DND-41 (cell line): ENCODE measurements around the gene CCDC13.

ENCODE experiments used
- ATAC-seq: fragments of 200-7000 bp; cut with Tn5 transposase; 3 replicates; pipeline ENCODE4 v1.9.1; 2021; ENCODE audit warnings: low read depth; ENCODE audit not compliant: insufficient read depth
- DNase-seq: peaks from one replicate; pipeline ENCODE4 v3.0.0-alpha.2; 2020
- H2AFZ ChIP-seq: 2 replicates; pipeline ENCODE4 v1.6.0; 2012; ENCODE audit warnings: low read depth, low read length
- H3K27ac ChIP-seq: 2 replicates; pipeline ENCODE4 v1.5.1; 2012; ENCODE audit warnings: low read length, inconsistent platforms
- H3K27me3 ChIP-seq: fragments of 200-600 bp; sonication (generic); 2 replicates; pipeline ENCODE4 v1.6.0; 2012; ENCODE audit warnings: low read length, mild to moderate bottlenecking, inconsistent platforms; ENCODE audit not compliant: insufficient read depth, poor library complexity
- H3K36me3 ChIP-seq: 2 replicates; pipeline ENCODE4 v1.5.1; 2012; ENCODE audit warnings: low read length, inconsistent platforms; ENCODE audit not compliant: insufficient read depth
- H3K4me1 ChIP-seq: 2 replicates; pipeline ENCODE4 v1.5.1; 2012; ENCODE audit warnings: mild to moderate bottlenecking, low read length; ENCODE audit not compliant: insufficient read depth
- H3K4me2 ChIP-seq: 2 replicates; pipeline ENCODE4 v1.6.0; 2012; ENCODE audit warnings: mild to moderate bottlenecking, moderate library complexity, low read length, inconsistent platforms; ENCODE audit not compliant: insufficient read depth
- H3K4me3 ChIP-seq, 2 experiments: fragments of 200-600 bp in 1 of 2; shearing (Covaris generic) in 1 of 2; 2 replicates each; pipeline ENCODE4 v1.5.1; 2012 to 2016; ENCODE audit warnings: inconsistent platforms in 2 of 2, low read length in 2 of 2, mild to moderate bottlenecking in 2 of 2, low read depth in 1 of 2, moderate library complexity in 1 of 2
- H3K79me2 ChIP-seq: 2 replicates; pipeline ENCODE4 v1.6.0; 2012; ENCODE audit warnings: low read length, inconsistent platforms; ENCODE audit not compliant: insufficient read depth
- H3K9ac ChIP-seq: 2 replicates; pipeline ENCODE4 v1.6.0; 2012; ENCODE audit warnings: low read depth, mild to moderate bottlenecking, inconsistent platforms, low read length, moderate library complexity
- H3K9me3 ChIP-seq: 2 replicates; pipeline ENCODE4 v1.5.1; 2012; ENCODE audit warnings: low read length, moderate library complexity, mild to moderate bottlenecking, inconsistent platforms; ENCODE audit not compliant: insufficient read depth, severe bottlenecking
- H4K20me1 ChIP-seq: 2 replicates; pipeline ENCODE4 v1.6.0; 2012; ENCODE audit warnings: low read length; ENCODE audit not compliant: insufficient read depth
- EZH2 ChIP-seq: IDR thresholded peaks from 3 replicates; pipeline ENCODE4 v1.6.1; 2012; ENCODE audit warnings: borderline replicate concordance, low read depth, mild to moderate bottlenecking, moderate library complexity, low read length, inconsistent platforms; ENCODE audit not compliant: severe bottlenecking
- TF ChIP-seq, protein P1 (sequence below): IDR thresholded peaks from 2 replicates; pipeline ENCODE4 v1.5.1; 2012; ENCODE audit warnings: borderline replicate concordance, low read length, moderate library complexity, mild to moderate bottlenecking; ENCODE audit not compliant: poor library complexity, severe bottlenecking; ENCODE audit errors: extremely low read depth

CCDC13 gene

GRCh38 chr3:42819351-42819965 lies 46.4 kb upstream of the CCDC13 start:
- no peak overlapping the region for H3K27ac ChIP-seq
- no peak overlapping the region for H3K9ac ChIP-seq
- no peaks in the 10 kb centered on the region for H4K20me1 ChIP-seq
- H2AFZ ChIP-seq = no peak overlapping the region
- no peak overlapping the region for H3K4me3 ChIP-seq
- no peaks in the 10 kb centered on the region for H3K36me3 ChIP-seq
- H3K4me2 ChIP-seq = no peak overlapping the region
- no peaks in the 10 kb centered on the region for H3K4me1 ChIP-seq
- H3K79me2 ChIP-seq = no peaks in the 10 kb centered on the region
- ATAC-seq (no peak), DNase-seq (no peak)
- H3K9me3 ChIP-seq = no peaks in the 10 kb centered on the region
- no peak for TF ChIP-seq EZH2
- TF ChIP-seq, protein P1, sequence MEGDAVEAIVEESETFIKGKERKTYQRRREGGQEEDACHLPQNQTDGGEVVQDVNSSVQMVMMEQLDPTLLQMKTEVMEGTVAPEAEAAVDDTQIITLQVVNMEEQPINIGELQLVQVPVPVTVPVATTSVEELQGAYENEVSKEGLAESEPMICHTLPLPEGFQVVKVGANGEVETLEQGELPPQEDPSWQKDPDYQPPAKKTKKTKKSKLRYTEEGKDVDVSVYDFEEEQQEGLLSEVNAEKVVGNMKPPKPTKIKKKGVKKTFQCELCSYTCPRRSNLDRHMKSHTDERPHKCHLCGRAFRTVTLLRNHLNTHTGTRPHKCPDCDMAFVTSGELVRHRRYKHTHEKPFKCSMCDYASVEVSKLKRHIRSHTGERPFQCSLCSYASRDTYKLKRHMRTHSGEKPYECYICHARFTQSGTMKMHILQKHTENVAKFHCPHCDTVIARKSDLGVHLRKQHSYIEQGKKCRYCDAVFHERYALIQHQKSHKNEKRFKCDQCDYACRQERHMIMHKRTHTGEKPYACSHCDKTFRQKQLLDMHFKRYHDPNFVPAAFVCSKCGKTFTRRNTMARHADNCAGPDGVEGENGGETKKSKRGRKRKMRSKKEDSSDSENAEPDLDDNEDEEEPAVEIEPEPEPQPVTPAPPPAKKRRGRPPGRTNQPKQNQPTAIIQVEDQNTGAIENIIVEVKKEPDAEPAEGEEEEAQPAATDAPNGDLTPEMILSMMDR = no peak
- H3K27me3 ChIP-seq = peaks cover 8% of the 10 kb centered on the region

GRCh38 chr3:42815826-42816225 lies 42.8 kb upstream of the CCDC13 start:
- TF ChIP-seq, protein P1 = no peak
- no peak for TF ChIP-seq EZH2
- Histone ChIP-seq H4K20me1 (no peaks in the 10 kb centered on the region), H3K27ac (no peak overlapping the region), H3K9ac (no peak overlapping the region), H3K79me2 (no peaks in the 10 kb centered on the region), H3K4me2 (no peak overlapping the region), H2AFZ (no peak overlapping the region), H3K36me3 (no peaks in the 10 kb centered on the region), H3K4me3 (no peak overlapping the region), H3K4me1 (no peaks in the 10 kb centered on the region), H3K9me3 (no peaks in the 10 kb centered on the region), H3K27me3 (peaks cover 8% of the 10 kb centered on the region)
- no peak for ATAC-seq
- no peak for DNase-seq

DNA sequence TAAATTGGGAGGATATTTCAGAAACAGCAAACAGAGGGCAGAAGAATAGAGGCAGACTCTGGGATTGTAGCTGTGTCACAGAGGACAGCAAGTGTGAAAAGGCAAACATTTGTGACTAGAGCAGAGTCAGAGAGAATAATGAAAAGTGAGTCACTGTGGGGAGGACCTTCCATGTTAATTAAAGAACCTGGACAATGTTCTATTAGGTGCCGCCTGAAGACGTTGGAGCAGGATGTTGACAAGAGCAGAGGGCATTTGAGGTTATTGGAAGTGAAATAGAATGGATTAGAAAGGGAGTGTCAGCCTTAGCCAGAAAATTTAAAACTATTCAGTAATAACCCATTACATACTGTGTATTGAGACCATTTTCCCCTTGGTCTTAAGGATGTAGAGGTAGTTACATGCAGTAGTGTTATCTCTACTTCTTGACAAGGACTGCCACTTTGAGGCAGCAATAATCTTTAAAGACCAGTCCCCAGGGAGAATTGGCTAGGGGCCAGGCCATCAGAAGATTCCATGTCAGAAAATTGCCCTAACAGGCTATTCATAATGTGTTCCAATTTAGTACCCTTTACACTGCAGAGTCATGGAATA lies 42.0 kb upstream of the CCDC13 start:
- Histone ChIP-seq H3K36me3 (no peaks in the 10 kb centered on the region), H2AFZ (no peak overlapping the region), H4K20me1 (no peaks in the 10 kb centered on the region), H3K9ac (no peak overlapping the region), H3K4me1 (no peaks in the 10 kb centered on the region), H3K4me2 (no peak overlapping the region), H3K9me3 (no peaks in the 10 kb centered on the region), H3K27ac (no peak overlapping the region), H3K4me3 (no peak overlapping the region), H3K27me3 (peaks cover 8% of the 10 kb centered on the region), H3K79me2 (no peaks in the 10 kb centered on the region)
- DNase-seq = no peak
- no peak for TF ChIP-seq EZH2
- TF ChIP-seq, protein P1 = no peak
- ATAC-seq = no peak
